Keratinocyte (primary cell): Measurements from ENCODE around the gene ORAI3. TPM values are rescaled to one million over a fixed set of nuclear protein-coding genes. Genes with fewer than 3 reads are reported as not detected.
A peak's percentile ranks its signal among the peaks of the same experiment; 100 is the strongest.

Experiments
- DNase-seq: peaks from one replicate; pipeline ENCODE4 v3.0.0-alpha.2; 2011; ENCODE audit warnings: low read depth, missing footprints, low spot score
- FAIRE-seq: peaks from 2 replicates; lab custom pipeline; 2011; peaks lifted over from hg19 to GRCh38; lab: Jason Lieb, UNC
- H2AFZ ChIP-seq: 2 replicates; pipeline ENCODE4 v1.6.0; 2012; ENCODE audit warnings: low read length, control low read depth, inconsistent platforms; ENCODE audit not compliant: control insufficient read depth
- H3K27ac ChIP-seq: 2 replicates; pipeline ENCODE4 v1.5.1; 2011; ENCODE audit warnings: low read length; ENCODE audit not compliant: control insufficient read depth, insufficient read depth
- H3K27me3 ChIP-seq: 3 replicates; pipeline ENCODE4 v1.6.0; 2011; ENCODE audit warnings: low read length; ENCODE audit not compliant: control insufficient read depth, insufficient read depth; ENCODE audit errors: extremely low read depth
- H3K36me3 ChIP-seq, 2 experiments: 2 replicates in 1 of 2; 3 replicates in 1 of 2; pipeline ENCODE4 v1.5.1; 2011; ENCODE audit warnings: low read length in 2 of 2, mild to moderate bottlenecking in 1 of 2; ENCODE audit not compliant: control insufficient read depth in 2 of 2, insufficient read depth in 2 of 2; ENCODE audit errors: extremely low read depth in 1 of 2
- H3K4me1 ChIP-seq: 3 replicates; pipeline ENCODE4 v1.5.1; 2011; ENCODE audit warnings: low read length; ENCODE audit not compliant: control insufficient read depth, insufficient read depth; ENCODE audit errors: extremely low read depth
- H3K4me2 ChIP-seq: 3 replicates; pipeline ENCODE4 v1.6.0; 2011; ENCODE audit warnings: low read depth, low read length; ENCODE audit not compliant: control insufficient read depth, insufficient read depth; ENCODE audit errors: extremely low read depth
- H3K4me3 ChIP-seq, 3 experiments: fragments of 200-600 bp in 1 of 3; sonication (generic) in 1 of 3; 2 replicates in 2 of 3; 3 replicates in 1 of 3; pipeline ENCODE4 v1.5.1; 2011 to 2016; ENCODE audit warnings: low read length in 3 of 3, mild to moderate bottlenecking in 3 of 3, control low read depth in 2 of 3, inconsistent platforms in 1 of 3, low read depth in 1 of 3, mixed read lengths in 1 of 3, mixed run types in 1 of 3, moderate library complexity in 1 of 3; ENCODE audit not compliant: control insufficient read depth in 2 of 3, insufficient read depth in 2 of 3; ENCODE audit errors: extremely low read depth in 1 of 3
- H3K79me2 ChIP-seq: 2 replicates; pipeline ENCODE4 v1.6.0; 2012; ENCODE audit warnings: low read length; ENCODE audit not compliant: control insufficient read depth, insufficient read depth
- H3K9ac ChIP-seq: 3 replicates; pipeline ENCODE4 v1.6.0; 2011; ENCODE audit warnings: low read length; ENCODE audit not compliant: control insufficient read depth, insufficient read depth; ENCODE audit errors: extremely low read depth
- H3K9me1 ChIP-seq: 3 replicates; pipeline ENCODE4 v1.6.0; 2011; ENCODE audit warnings: low read length; ENCODE audit not compliant: control insufficient read depth, insufficient read depth; ENCODE audit errors: extremely low read depth
- H3K9me3 ChIP-seq: 2 replicates; pipeline ENCODE4 v1.5.1; 2012; ENCODE audit warnings: low read depth, low read length; ENCODE audit not compliant: control insufficient read depth
- H4K20me1 ChIP-seq: 3 replicates; pipeline ENCODE4 v1.6.0; 2011; ENCODE audit warnings: low read length; ENCODE audit not compliant: control insufficient read depth, insufficient read depth; ENCODE audit errors: extremely low read depth
- EZH2 ChIP-seq: IDR thresholded peaks from one replicate; pipeline ENCODE4 v1.6.1; 2012; ENCODE audit warnings: inconsistent platforms, mild to moderate bottlenecking, low read length, moderate library complexity
- dilution Hi-C: fragments of 300-500 bp; cut with MboI; formaldehyde crosslinking; loops from one replicate; pipeline ENCODE4 v1.7.0; 2020; ENCODE audit warnings: low sequenced_read_pairs; ENCODE audit not compliant: extremely low pct_ligation_motif_present
- polyA plus RNA-seq, 5 experiments: library from polyadenylated mRNA; depleted of rRNA in 3 of 5; stranded (reverse) in 3 of 5; stranded (forward) in 1 of 5; unstranded in 1 of 5; fragments of >200 nt; gene quantifications; 1 replicate in 1 of 5; 2 replicates in 3 of 5; 3 replicates in 1 of 5; pipeline versions ENCODE4 v1.2.1 to v1.2.3, GENCODE V29; 2011 to 2012; ENCODE audit warnings: missing spikeins in 2 of 5, low read depth in 1 of 5, low replicate concordance in 1 of 5
- TF ChIP-seq, protein P1 (sequence below), 3 experiments: IDR thresholded peaks in 1 of 3; conservative IDR thresholded peaks in 1 of 3; optimal IDR thresholded peaks in 1 of 3; 2 replicates in 2 of 3; 3 replicates in 1 of 3; pipeline versions ENCODE3 to v1.5.1; 2011; ENCODE audit warnings: low read length in 3 of 3, mild to moderate bottlenecking in 3 of 3, moderate library complexity in 2 of 3, control low read depth in 1 of 3, inconsistent platforms in 1 of 3; ENCODE audit not compliant: insufficient read depth in 2 of 3; ENCODE audit errors: extremely low read depth in 1 of 3

The ORAI3 gene
- polyA plus RNA-seq, 1 donor (not counting 4 experiments of a cell fraction or from before 2014, with no cell fraction given): 8.1 TPM

DNA sequence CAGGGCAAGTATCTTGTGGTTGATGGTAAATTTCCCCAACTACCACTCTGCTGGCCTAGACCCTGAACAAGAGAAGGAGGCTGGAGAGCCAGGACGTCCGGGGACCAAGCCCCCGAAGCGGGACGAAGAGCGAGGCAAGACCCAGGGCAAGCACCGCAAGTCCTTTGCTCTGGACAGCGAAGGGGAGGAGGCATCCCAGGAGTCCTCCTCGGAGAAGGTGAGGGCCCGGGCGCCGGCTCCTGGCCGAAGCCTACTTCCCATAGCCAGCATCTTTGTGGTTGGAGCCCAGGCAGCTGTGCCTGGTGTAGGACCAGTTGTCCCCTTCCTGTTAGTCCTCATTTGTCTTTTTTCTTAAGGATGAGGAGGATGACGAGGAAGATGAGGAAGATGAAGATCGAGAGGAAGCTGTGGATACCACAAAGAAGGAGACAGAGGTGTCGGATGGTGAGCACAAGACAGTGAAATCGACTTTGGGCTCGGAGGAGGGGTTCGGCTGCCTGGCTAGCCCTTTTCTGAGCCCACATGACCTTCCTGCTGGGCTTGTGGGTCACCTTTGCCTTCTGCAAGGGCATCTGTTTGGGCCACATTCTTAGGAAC, 20.5 kb downstream of the ORAI3 start:
- Histone ChIP-seq H3K4me2 (no peak overlapping the region), H3K79me2 (no peaks in the 10 kb centered on the region), H3K36me3 (peaks cover 37 to 58% of the 10 kb centered on the region in 2 experiments), H3K4me1 (no peaks in the 10 kb centered on the region), H3K9ac (no peak overlapping the region), H3K9me1 (no peaks in the 10 kb centered on the region), H4K20me1 (no peaks in the 10 kb centered on the region), H3K27ac (no peak overlapping the region), H3K27me3 (no peaks in the 10 kb centered on the region), H2AFZ (no peak overlapping the region), H3K4me3 (no peak overlapping the region), H3K9me3 (no peaks in the 10 kb centered on the region)
- dilution Hi-C loops: no loop called here
- DNase-seq (no peak), FAIRE-seq (no peak)
- no peak for TF ChIP-seq EZH2

DNA sequence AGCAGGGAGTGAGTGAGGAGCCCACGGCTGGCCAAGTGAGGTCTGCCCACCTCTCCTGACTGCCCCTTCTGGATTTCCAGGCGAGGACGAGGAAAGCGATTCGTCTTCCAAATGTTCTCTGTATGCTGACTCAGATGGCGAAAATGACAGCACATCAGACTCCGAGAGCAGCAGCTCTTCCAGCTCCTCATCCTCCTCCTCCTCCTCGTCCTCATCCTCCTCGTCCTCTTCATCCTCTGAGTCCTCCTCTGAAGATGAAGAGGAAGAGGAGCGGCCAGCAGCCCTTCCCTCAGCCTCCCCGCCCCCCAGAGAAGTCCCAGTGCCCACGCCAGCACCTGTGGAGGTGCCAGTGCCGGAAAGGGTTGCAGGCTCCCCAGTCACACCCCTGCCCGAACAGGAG, 22.4 kb downstream of the ORAI3 start:
- no peak overlapping the region for H3K9ac ChIP-seq
- no peaks in the 10 kb centered on the region for H3K9me1 ChIP-seq
- H4K20me1 ChIP-seq: no peaks in the 10 kb centered on the region
- TF ChIP-seq, protein P1, sequence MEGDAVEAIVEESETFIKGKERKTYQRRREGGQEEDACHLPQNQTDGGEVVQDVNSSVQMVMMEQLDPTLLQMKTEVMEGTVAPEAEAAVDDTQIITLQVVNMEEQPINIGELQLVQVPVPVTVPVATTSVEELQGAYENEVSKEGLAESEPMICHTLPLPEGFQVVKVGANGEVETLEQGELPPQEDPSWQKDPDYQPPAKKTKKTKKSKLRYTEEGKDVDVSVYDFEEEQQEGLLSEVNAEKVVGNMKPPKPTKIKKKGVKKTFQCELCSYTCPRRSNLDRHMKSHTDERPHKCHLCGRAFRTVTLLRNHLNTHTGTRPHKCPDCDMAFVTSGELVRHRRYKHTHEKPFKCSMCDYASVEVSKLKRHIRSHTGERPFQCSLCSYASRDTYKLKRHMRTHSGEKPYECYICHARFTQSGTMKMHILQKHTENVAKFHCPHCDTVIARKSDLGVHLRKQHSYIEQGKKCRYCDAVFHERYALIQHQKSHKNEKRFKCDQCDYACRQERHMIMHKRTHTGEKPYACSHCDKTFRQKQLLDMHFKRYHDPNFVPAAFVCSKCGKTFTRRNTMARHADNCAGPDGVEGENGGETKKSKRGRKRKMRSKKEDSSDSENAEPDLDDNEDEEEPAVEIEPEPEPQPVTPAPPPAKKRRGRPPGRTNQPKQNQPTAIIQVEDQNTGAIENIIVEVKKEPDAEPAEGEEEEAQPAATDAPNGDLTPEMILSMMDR (optimal IDR thresholded peaks at IDR 0.05 in 1 of 3, IDR thresholded peaks at IDR 0.05 in 1 of 3, conservative IDR thresholded peaks at IDR 0.05 in 1 of 3; ENCODE audit: extremely low read depth in 1 of 3, insufficient read depth in 2 of 3, low read length in 3 of 3): no peak
- TF ChIP-seq EZH2: no peak
- no peaks in the 10 kb centered on the region for H3K79me2 ChIP-seq
- H3K27me3 ChIP-seq: no peaks in the 10 kb centered on the region
- dilution Hi-C loops: no loop called here
- H2AFZ ChIP-seq: no peak overlapping the region
- H3K4me1 ChIP-seq: no peaks in the 10 kb centered on the region
- no peak for DNase-seq
- H3K9me3 ChIP-seq: no peaks in the 10 kb centered on the region
- peaks cover 34 to 51% of the 10 kb centered on the region in 2 experiments for H3K36me3 ChIP-seq
- no peak overlapping the region for H3K4me2 ChIP-seq
- FAIRE-seq: no peak
- H3K27ac ChIP-seq: no peak overlapping the region
- H3K4me3 ChIP-seq: no peak overlapping the region

DNA sequence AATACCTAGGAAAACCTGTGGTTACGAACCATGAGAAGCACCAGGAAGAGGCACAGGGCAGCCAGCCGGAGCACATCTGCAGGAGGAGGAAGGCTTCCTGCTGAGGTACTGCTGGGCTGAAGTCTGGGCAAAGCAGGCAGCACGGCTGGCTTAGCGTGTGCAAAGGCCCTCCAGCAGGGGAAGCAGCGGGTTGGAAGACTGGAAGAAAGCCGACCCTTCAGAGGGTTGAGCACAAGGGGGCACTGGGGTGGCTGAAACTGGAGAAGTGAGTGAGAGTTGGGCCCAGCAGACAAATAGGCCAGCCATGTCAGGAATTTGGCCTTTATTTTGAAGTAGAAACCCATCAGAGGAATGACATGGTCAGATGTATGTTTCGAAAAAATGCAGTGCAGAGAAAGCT, 24.0 kb downstream of the ORAI3 start:
- Histone ChIP-seq H4K20me1 (peaks cover 2% of the 10 kb centered on the region), H3K27me3 (no peaks in the 10 kb centered on the region), H3K79me2 (peaks cover 3% of the 10 kb centered on the region), H3K27ac (no peak overlapping the region), H3K36me3 (peaks cover 38 to 46% of the 10 kb centered on the region in 2 experiments), H3K9me3 (no peaks in the 10 kb centered on the region), H3K4me3 (no peak overlapping the region), H3K9me1 (no peaks in the 10 kb centered on the region), H2AFZ (no peak overlapping the region), H3K9ac (no peak overlapping the region), H3K4me2 (no peak overlapping the region), H3K4me1 (no peaks in the 10 kb centered on the region)
- dilution Hi-C loops: no loop called here
- FAIRE-seq: no peak
- TF ChIP-seq, protein P1 (optimal IDR thresholded peaks at IDR 0.05 in 1 of 3, IDR thresholded peaks at IDR 0.05 in 1 of 3, conservative IDR thresholded peaks at IDR 0.05 in 1 of 3; ENCODE audit: extremely low read depth in 1 of 3, insufficient read depth in 2 of 3, low read length in 3 of 3): peak in 1 of 3 experiments; percentile 13
- TF ChIP-seq EZH2: no peak
- no peak for DNase-seq
